RWPE1 (cell line): ENCODE data around the gene TMEM272.

Source experiments
- CTCF ChIA-PET: fragments of 350-600 bp; sonication (Branson Sonifier 250); formaldehyde crosslinking; extraction: SDS; loops from one replicate; lab custom pipeline; 2021; lab: Yijun Ruan, JAX
- POLR2A ChIA-PET: fragments of 400-600 bp; formaldehyde crosslinking; extraction: SDS; loops from one replicate; lab custom pipeline; 2020; ENCODE audit warnings: antibody characterized with exemption; ENCODE audit not compliant: low non-redundant PET; lab: Yijun Ruan, JAX
- DNase-seq: peaks from one replicate; pipeline ENCODE4 v3.0.0; 2012; ENCODE audit warnings: low spot score
- H3K27ac ChIP-seq: fragments of 450-650 bp; 2 replicates; pipeline ENCODE4 v1.5.1; 2017
- CTCF ChIP-seq: fragments of 450-650 bp; conservative IDR thresholded peaks from 2 replicates; pipeline ENCODE4 v1.5.1; 2017; ENCODE audit warnings: low read depth, mild to moderate bottlenecking

Gene TMEM272

GRCh38 chr13:51838240-51838846 lies 6.6 kb downstream of the TMEM272 start:
- no peak for TF ChIP-seq CTCF
- ChIA-PET CTCF (interaction anchor here (1.1 kb wide), 1 partner anchor 12 kb away, joined by 3 read pairs; no protein-coding TSS in a partner anchor), POLR2A (no interaction called here)
- no peak overlapping the region for H3K27ac ChIP-seq
- no peak for DNase-seq

GRCh38 chr13:51837016-51837415 lies 8.0 kb downstream of the TMEM272 start:
- no peak for DNase-seq
- ChIA-PET POLR2A (no interaction called here), CTCF (no interaction called here)
- H3K27ac ChIP-seq, result no peak overlapping the region
- no peak for TF ChIP-seq CTCF

GRCh38 chr13:51834581-51835171 lies 10.3 kb downstream of the TMEM272 start:
- TF ChIP-seq CTCF, result no peak
- ChIA-PET CTCF (interaction anchor here (0.7 to 1.8 kb wide), 2 partner anchors 19 to 140 kb away, joined by 3 to 6 read pairs; no protein-coding TSS in a partner anchor), POLR2A (no interaction called here)
- no peak overlapping the region for H3K27ac ChIP-seq
- no peak for DNase-seq

DNA sequence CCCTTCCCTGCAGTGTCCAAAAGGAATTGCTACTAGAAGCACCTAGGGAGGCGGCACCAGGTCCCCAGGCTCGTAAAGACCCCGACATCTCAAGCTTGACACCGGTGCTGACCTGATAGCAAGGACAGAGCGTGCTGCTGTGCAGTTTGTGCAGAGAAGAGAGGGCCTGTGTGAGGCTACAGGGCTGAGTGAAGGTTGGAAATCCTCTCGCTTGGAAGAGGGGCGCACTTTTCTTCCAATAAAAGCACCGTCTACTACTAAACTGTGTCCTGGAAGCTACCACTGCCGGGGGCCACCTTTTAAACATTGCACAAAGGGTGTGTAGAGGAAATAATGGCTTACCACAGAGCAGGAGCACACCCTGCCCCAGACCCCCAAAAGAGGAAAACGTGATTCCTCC lies 11.0 kb downstream of the TMEM272 start:
- no peak overlapping the region for H3K27ac ChIP-seq
- no peak for DNase-seq
- ChIA-PET POLR2A (no interaction called here), CTCF (no interaction called here)
- no peak for TF ChIP-seq CTCF

DNA sequence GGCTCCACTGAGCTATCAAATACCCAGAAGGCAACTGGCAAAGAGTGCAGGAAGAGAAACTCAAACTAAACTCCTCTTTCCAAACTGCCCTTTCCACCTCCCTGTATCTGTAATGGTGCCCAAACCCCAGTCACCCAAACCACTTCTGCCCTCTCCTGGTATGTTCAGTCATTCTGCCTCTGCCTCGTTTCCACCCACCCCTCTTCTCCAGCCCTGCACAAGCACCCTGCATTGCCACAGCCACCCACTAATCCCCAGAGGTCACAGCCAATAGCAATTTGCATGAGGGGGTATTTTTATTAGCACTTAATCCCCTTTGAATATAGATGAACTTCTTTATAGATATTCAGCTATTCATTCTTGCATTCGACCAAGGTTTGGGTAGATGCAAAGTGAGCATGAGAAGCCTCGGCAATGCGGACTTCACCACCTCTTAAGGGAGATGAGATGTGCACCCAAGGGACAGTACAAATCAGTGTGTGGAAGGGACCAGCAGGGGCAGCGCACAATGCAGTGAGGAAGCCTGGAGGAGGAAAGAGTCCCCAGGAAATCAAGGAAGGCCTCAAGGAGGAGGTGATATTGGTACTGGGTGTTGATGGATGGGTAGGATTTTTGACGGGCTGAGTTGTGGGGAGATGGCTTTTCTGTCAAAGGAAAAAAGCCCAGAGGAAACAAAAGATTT lies 12.4 kb downstream of the TMEM272 start:
- TF ChIP-seq CTCF, result no peak
- POLR2A ChIA-PET, result no interaction called here
- H3K27ac ChIP-seq, result no peak overlapping the region
- CTCF ChIA-PET, result interaction anchor here (2.1 kb wide), 1 partner anchor 18 kb away, joined by 8 read pairs; no protein-coding TSS in a partner anchor
- no peak for DNase-seq

DNA sequence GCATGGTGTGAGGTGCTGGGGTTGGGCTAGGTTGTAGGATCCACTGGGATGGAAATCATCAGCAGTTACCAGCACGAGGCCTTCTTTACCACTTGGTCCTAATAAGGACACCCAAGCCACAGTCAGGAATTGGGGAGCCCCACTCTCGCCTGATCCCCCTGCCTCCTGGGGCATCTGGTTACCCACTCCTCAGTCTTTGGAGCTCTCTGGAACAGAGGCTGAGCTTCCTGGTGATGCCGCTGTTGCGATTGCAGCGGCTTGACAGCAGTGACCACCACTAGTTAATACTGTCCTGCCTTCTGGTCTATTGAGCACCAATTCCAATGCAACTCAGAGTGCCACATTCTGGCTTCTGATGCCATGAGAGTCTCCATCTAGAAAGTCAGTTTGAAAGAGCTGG lies 13.5 kb downstream of the TMEM272 start:
- ChIA-PET POLR2A (no interaction called here), CTCF (interaction anchor here (2.1 kb wide), 1 partner anchor 17 kb away, joined by 8 read pairs; no protein-coding TSS in a partner anchor)
- no peak overlapping the region for H3K27ac ChIP-seq
- DNase-seq, result no peak
- TF ChIP-seq CTCF, result no peak
